HFFc6 (cell line): Measurements from ENCODE around the gene NUDCD3. TPM values are rescaled to one million over a fixed set of nuclear protein-coding genes. Genes with fewer than 3 reads are reported as not detected.

Experiments
- DNase-seq: peaks from one replicate; pipeline ENCODE4 v3.0.0-alpha.2; 2018
- H3K27ac Mint-ChIP-seq: 2 replicates; pipeline ENCODE4 v1.8.0; 2020; ENCODE audit warnings: mild to moderate bottlenecking, mixed read lengths
- H3K27me3 Mint-ChIP-seq: 2 replicates; pipeline ENCODE4 v1.8.0; 2021; ENCODE audit warnings: mild to moderate bottlenecking, moderate library complexity, mixed read lengths; ENCODE audit not compliant: insufficient read depth
- H3K36me3 Mint-ChIP-seq: 2 replicates; pipeline ENCODE4 v1.8.0; 2021; ENCODE audit warnings: low read depth, mixed read lengths
- H3K4me1 Mint-ChIP-seq: 2 replicates; pipeline ENCODE4 v1.8.0; 2020; ENCODE audit warnings: low read depth, mixed read lengths
- H3K4me3 Mint-ChIP-seq: 2 replicates; pipeline ENCODE4 v1.8.0; 2020; ENCODE audit warnings: mild to moderate bottlenecking, moderate library complexity, mixed read lengths
- H3K9me3 Mint-ChIP-seq: 2 replicates; pipeline ENCODE4 v1.8.0; 2020; ENCODE audit warnings: mild to moderate bottlenecking, mixed read lengths
- total RNA-seq, 6 experiments: library from RNA; stranded (reverse); fragmentation: NEBNext Ultra II Directional; extraction: Animal tissue kit (Norgen Biotek cat#: 25700); gene quantifications; 2 replicates in 1 of 6; 3 replicates in 5 of 6; pipeline ENCODE4 v1.2.3, GENCODE V29; 2021
- TF ChIP-seq, protein P1 (sequence below): fragments of 200-600 bp; sonication (generic); IDR thresholded peaks from 2 replicates; pipeline ENCODE4 v1.5.0; 2021; ENCODE audit warnings: antibody characterized with exemption, mild to moderate bottlenecking

Gene NUDCD3
- total RNA-seq, 6 experiments from 2014 or later, result 79.2 to 114 (median 90.6) TPM

GRCh38 chr7:44491229-44491628 is 771 bp upstream of the NUDCD3 start:
- TF ChIP-seq, protein P1, sequence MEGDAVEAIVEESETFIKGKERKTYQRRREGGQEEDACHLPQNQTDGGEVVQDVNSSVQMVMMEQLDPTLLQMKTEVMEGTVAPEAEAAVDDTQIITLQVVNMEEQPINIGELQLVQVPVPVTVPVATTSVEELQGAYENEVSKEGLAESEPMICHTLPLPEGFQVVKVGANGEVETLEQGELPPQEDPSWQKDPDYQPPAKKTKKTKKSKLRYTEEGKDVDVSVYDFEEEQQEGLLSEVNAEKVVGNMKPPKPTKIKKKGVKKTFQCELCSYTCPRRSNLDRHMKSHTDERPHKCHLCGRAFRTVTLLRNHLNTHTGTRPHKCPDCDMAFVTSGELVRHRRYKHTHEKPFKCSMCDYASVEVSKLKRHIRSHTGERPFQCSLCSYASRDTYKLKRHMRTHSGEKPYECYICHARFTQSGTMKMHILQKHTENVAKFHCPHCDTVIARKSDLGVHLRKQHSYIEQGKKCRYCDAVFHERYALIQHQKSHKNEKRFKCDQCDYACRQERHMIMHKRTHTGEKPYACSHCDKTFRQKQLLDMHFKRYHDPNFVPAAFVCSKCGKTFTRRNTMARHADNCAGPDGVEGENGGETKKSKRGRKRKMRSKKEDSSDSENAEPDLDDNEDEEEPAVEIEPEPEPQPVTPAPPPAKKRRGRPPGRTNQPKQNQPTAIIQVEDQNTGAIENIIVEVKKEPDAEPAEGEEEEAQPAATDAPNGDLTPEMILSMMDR, result no peak
- Mint-ChIP-seq H3K27ac (peak overlapping the region; percentile 94), H3K9me3 (no peaks in the 10 kb centered on the region), H3K4me3 (peak overlapping the region; percentile 94), H3K36me3 (peaks cover 14% of the 10 kb centered on the region), H3K4me1 (peaks cover 38% of the 10 kb centered on the region), H3K27me3 (peaks cover 3% of the 10 kb centered on the region; the same call in 1 of the 2 replicates)
- no peak for DNase-seq

GRCh38 chr7:44489955-44490350 is 505 bp downstream of the NUDCD3 start:
- peak overlapping the region; percentile 94 for H3K27ac Mint-ChIP-seq
- H3K4me1 Mint-ChIP-seq, result peaks cover 44% of the 10 kb centered on the region
- H3K27me3 Mint-ChIP-seq, result no peaks in the 10 kb centered on the region
- DNase-seq, result no peak
- H3K36me3 Mint-ChIP-seq, result peaks cover 18% of the 10 kb centered on the region
- no peaks in the 10 kb centered on the region for H3K9me3 Mint-ChIP-seq
- TF ChIP-seq, protein P1, result no peak
- H3K4me3 Mint-ChIP-seq, result peak overlapping the region; percentile 94

GRCh38 chr7:44488955-44489354 is 1.5 kb downstream of the NUDCD3 start:
- no peak for DNase-seq
- Mint-ChIP-seq H3K27me3 (no peaks in the 10 kb centered on the region), H3K36me3 (peaks cover 28% of the 10 kb centered on the region), H3K4me1 (peaks cover 44% of the 10 kb centered on the region), H3K27ac (no peak overlapping the region), H3K4me3 (peak overlapping the region; percentile 94), H3K9me3 (no peaks in the 10 kb centered on the region)
- TF ChIP-seq, protein P1, result no peak

DNA sequence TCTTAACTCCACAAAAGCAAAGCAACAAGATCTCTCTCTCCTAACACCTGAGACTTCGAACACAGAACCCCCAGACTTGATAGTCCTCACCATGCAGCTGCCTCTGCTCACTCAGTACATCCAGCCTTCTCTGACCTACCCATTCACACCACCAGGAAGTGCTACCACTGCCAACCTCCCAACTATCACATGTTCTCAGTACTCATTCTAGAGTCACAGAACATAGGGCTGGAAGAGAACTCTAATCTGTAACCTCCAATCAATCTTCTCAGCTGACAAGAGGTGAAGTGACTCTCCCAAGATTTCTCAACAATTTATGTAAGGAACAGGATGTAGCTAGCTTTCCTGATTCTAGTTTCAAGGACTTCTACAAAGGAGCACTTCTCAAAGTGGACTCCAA is 3.8 kb downstream of the NUDCD3 start:
- H3K27ac Mint-ChIP-seq, result peak overlapping the region; percentile 5; the same call in 1 of the 2 replicates
- DNase-seq, result peak; percentile 17
- no peaks in the 10 kb centered on the region for H3K9me3 Mint-ChIP-seq
- H3K36me3 Mint-ChIP-seq, result peaks cover 48% of the 10 kb centered on the region
- H3K4me1 Mint-ChIP-seq, result peaks cover 44% of the 10 kb centered on the region
- no peaks in the 10 kb centered on the region for H3K27me3 Mint-ChIP-seq
- peak overlapping the region; percentile 8; the same call in 1 of the 2 replicates for H3K4me3 Mint-ChIP-seq
- TF ChIP-seq, protein P1, result 0 out of 2 replicates have a peak, but pooled peaks have one; percentile 12

DNA sequence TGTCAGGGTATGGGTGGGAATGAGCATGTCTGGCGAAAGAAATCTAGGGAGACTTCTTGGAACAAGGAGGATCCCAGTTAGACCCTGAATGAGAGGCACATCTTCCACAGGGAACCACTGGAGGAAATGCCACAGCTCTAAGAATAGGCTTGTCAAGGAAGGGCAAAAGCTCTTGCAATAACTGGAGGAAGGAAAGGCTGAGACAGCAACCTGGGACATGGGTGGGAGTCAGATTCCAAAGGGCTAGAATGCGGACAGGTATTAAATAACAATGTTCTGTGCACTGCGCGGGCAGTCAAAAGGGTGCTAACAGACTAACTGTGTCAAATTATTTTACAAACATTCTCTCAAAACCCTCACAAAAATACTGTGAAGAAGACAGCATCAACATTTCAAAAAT is 4.5 kb downstream of the NUDCD3 start:
- no peak for DNase-seq
- H3K27me3 Mint-ChIP-seq, result no peaks in the 10 kb centered on the region
- H3K4me3 Mint-ChIP-seq, result no peak overlapping the region
- TF ChIP-seq, protein P1, result no peak
- peaks cover 48% of the 10 kb centered on the region for H3K36me3 Mint-ChIP-seq
- H3K9me3 Mint-ChIP-seq, result no peaks in the 10 kb centered on the region
- H3K27ac Mint-ChIP-seq, result no peak overlapping the region
- peaks cover 39% of the 10 kb centered on the region for H3K4me1 Mint-ChIP-seq
